HepG2 (cell line): ENCODE data around the gene TMEM270. TPM values are rescaled to one million over a fixed set of nuclear protein-coding genes. Genes with fewer than 3 reads are reported as not detected.
A peak's percentile ranks its signal among the peaks of the same experiment; 100 is the strongest.

Experiments
- HNRNPL ChIP-seq: fragments of 200-400 bp; formaldehyde crosslinking; IDR thresholded peaks from 2 replicates; pipeline ENCODE4 v1.6.1; 2017; ENCODE audit warnings: mild to moderate bottlenecking, low read depth, low read length
- MEIS1 ChIP-seq: sonication (generic); formaldehyde crosslinking; IDR thresholded peaks from 2 replicates; pipeline ENCODE4 v1.9.0; 2021; ENCODE audit warnings: mild to moderate bottlenecking, missing genetic modification reagents, moderate library complexity, borderline replicate concordance
- MLX ChIP-seq: IDR thresholded peaks from 2 replicates; pipeline ENCODE4 v1.6.1; 2016
- MTF1 ChIP-seq: sonication (generic); formaldehyde crosslinking; IDR thresholded peaks from 2 replicates; pipeline ENCODE4 v1.5.0; 2020; ENCODE audit warnings: missing genetic modification reagents
- POGK ChIP-seq: sonication (generic); formaldehyde crosslinking; conservative IDR thresholded peaks from 2 replicates; pipeline ENCODE4 v1.8.0; 2022; ENCODE audit warnings: mild to moderate bottlenecking, moderate library complexity, missing genetic modification reagents
- SIX1 ChIP-seq: sonication (generic); formaldehyde crosslinking; IDR thresholded peaks from 2 replicates; pipeline ENCODE4 v1.4.0; 2020; ENCODE audit warnings: missing genetic modification reagents, borderline replicate concordance
- SPEN ChIP-seq: sonication (generic); formaldehyde crosslinking; IDR thresholded peaks from 2 replicates; pipeline ENCODE4 v1.5.1; 2020; ENCODE audit warnings: low read depth, mild to moderate bottlenecking, missing genetic modification reagents
- ZFP36L1 ChIP-seq: sonication (generic); formaldehyde crosslinking; IDR thresholded peaks from 2 replicates; pipeline ENCODE4 v1.8.0; 2022; ENCODE audit warnings: mild to moderate bottlenecking, missing genetic modification reagents, moderate library complexity
- ZFP37 ChIP-seq: sonication (generic); formaldehyde crosslinking; IDR thresholded peaks from 2 replicates; pipeline ENCODE4 v1.4.0; 2020; ENCODE audit warnings: missing genetic modification reagents, borderline replicate concordance
- ZNF230 ChIP-seq: sonication (generic); formaldehyde crosslinking; IDR thresholded peaks from 2 replicates; pipeline ENCODE4 v1.4.0; 2020; ENCODE audit warnings: mild to moderate bottlenecking, missing genetic modification reagents
- ZNF234 ChIP-seq: sonication (generic); formaldehyde crosslinking; conservative IDR thresholded peaks from 2 replicates; pipeline ENCODE4 v1.5.1; 2020; ENCODE audit warnings: mild to moderate bottlenecking, missing genetic modification reagents
- ZNF33A ChIP-seq: sonication (generic); formaldehyde crosslinking; IDR thresholded peaks from 2 replicates; pipeline ENCODE4 v1.5.1; 2020; ENCODE audit warnings: missing genetic modification reagents, mild to moderate bottlenecking, moderate library complexity, borderline replicate concordance
- ZNF430 ChIP-seq: sonication (generic); formaldehyde crosslinking; IDR thresholded peaks from 2 replicates; pipeline ENCODE4 v1.9.0; 2021; ENCODE audit warnings: mild to moderate bottlenecking, missing genetic modification reagents
- ZNF503 ChIP-seq: sonication (generic); formaldehyde crosslinking; IDR thresholded peaks from 2 replicates; pipeline ENCODE4 v1.4.0; 2020; ENCODE audit warnings: missing genetic modification reagents
- ZNF513 ChIP-seq: sonication (generic); formaldehyde crosslinking; conservative IDR thresholded peaks from 2 replicates; pipeline ENCODE4 v1.5.0; 2020; ENCODE audit warnings: missing genetic modification reagents
- ZNF564 ChIP-seq: sonication (generic); formaldehyde crosslinking; IDR thresholded peaks from 2 replicates; pipeline ENCODE4 v1.8.1; 2023; ENCODE audit warnings: mild to moderate bottlenecking, missing genetic modification reagents
- ZNF619 ChIP-seq: sonication (generic); formaldehyde crosslinking; IDR thresholded peaks from 2 replicates; pipeline ENCODE4 v1.4.0; 2020; ENCODE audit warnings: mild to moderate bottlenecking, missing genetic modification reagents
- ZNF770 ChIP-seq: sonication (generic); formaldehyde crosslinking; IDR thresholded peaks from 2 replicates; pipeline ENCODE4 v1.5.0; 2020; ENCODE audit warnings: mild to moderate bottlenecking, missing genetic modification reagents
- ZSCAN9 ChIP-seq: IDR thresholded peaks from 2 replicates; pipeline ENCODE4 v1.6.1; 2016; ENCODE audit warnings: borderline replicate concordance
- polyA plus RNA-seq, 8 experiments: library from polyadenylated mRNA; depleted of rRNA in 3 of 8; stranded (reverse) in 7 of 8; unstranded in 1 of 8; fragments of >200 nt; fragmentation: Illumina TruSeq in 4 of 8; extraction: Trizol in 4 of 8; gene quantifications; 2 replicates each; pipeline versions ENCODE4 v1.2.1 to v1.2.3, GENCODE V29; 2011 to 2016; ENCODE audit warnings: low read depth in 4 of 8, missing spikeins in 1 of 8, mixed read lengths in 1 of 8; ENCODE audit not compliant: insufficient read depth in 1 of 8
- total RNA-seq, 5 experiments: library from RNA; depleted of rRNA; stranded (reverse); fragments of >200 nt; fragmentation: Illumina TruSeq; extraction: Trizol; gene quantifications; 2 replicates each; pipeline ENCODE4 v1.2.3, GENCODE V29; 2016; ENCODE audit warnings: low read depth in 1 of 5
- TF ChIP-seq, protein P1 (sequence below): sonication (generic); formaldehyde crosslinking; IDR thresholded peaks from 2 replicates; pipeline ENCODE4 v1.4.0; 2020; ENCODE audit warnings: missing genetic modification reagents; ENCODE audit errors: not compliant biosample characterization

The TMEM270 gene
- total and polyA plus RNA-seq, 2 of the 13 experiments (the other 11 are each of a cell fraction or from before 2014, with no cell fraction given): not detected

- TF ChIP-seq MTF1 (no peak), ZNF234 (CRISPR knock-in tag) (no peak), ZFP36L1 (no peak), POGK (CRISPR knock-in tag) (0 out of 2 replicates have a peak, but pooled peaks have one; percentile 23), ZNF619 (CRISPR knock-in tag) (no peak), SPEN (CRISPR knock-in tag) (no peak), ZNF503 (CRISPR knock-in tag) (no peak), MEIS1 (CRISPR knock-in tag) (no peak), HNRNPL (peak; percentile 61), ZNF430 (CRISPR knock-in tag) (no peak), ZNF33A (CRISPR knock-in tag) (no peak), ZFP37 (CRISPR knock-in tag) (no peak), ZNF770 (CRISPR knock-in tag) (no peak), ZSCAN9 (CRISPR knock-in tag) (no peak; the same call in 1 of the 2 replicates), SIX1 (CRISPR knock-in tag) (no peak), ZNF564 (CRISPR knock-in tag) (peak; percentile 56), MLX (CRISPR knock-in tag) (no peak), ZNF513 (CRISPR knock-in tag) (no peak), ZNF230 (CRISPR knock-in tag) (no peak)
- TF ChIP-seq, protein P1, sequence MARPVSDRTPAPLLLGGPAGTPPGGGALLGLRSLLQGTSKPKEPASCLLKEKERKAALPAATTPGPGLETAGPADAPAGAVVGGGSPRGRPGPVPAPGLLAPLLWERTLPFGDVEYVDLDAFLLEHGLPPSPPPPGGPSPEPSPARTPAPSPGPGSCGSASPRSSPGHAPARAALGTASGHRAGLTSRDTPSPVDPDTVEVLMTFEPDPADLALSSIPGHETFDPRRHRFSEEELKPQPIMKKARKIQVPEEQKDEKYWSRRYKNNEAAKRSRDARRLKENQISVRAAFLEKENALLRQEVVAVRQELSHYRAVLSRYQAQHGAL: no peak
These were observed 30.0 kb upstream of the TMEM270 start, which contains the start of gene CLDN4 (continued) for GRCh38 chr7:73830681-73831583.
